Prostate gland (tissue), 2 donors: ENCODE results near the gene STX7. TPM values are rescaled to one million over a fixed set of nuclear protein-coding genes. Genes with fewer than 3 reads are reported as not detected.

ENCODE experiments used
- DNase-seq: peaks from one replicate; pipeline ENCODE4 v3.0.0-alpha.2; 2019; ENCODE audit warnings: low spot score
- H3K27ac ChIP-seq, 2 donors: fragments of 200-600 bp; sonication (generic); 2 replicates each; pipeline ENCODE4 v1.5.1; 2017 to 2019
- H3K27me3 ChIP-seq: fragments of 200-600 bp; sonication (generic); replicated peaks from 2 replicates; pipeline ENCODE4 v1.5.1; 2019; ENCODE audit not compliant: insufficient read depth
- H3K36me3 ChIP-seq, 2 donors: fragments of 200-600 bp; sonication (generic); 1 replicate in 1 of 2; 2 replicates in 1 of 2; pipeline versions ENCODE4 v1.5.1 to v1.8.1; 2017 to 2019
- H3K4me1 ChIP-seq: fragments of 200-600 bp; sonication (generic); replicated peaks from 2 replicates; pipeline ENCODE4 v1.5.1; 2019
- H3K4me3 ChIP-seq, 2 donors: fragments of 200-600 bp; sonication (generic); 2 replicates each; pipeline ENCODE4 v1.5.1; 2017 to 2019
- H3K9me3 ChIP-seq: fragments of 200-600 bp; sonication (generic); 2 replicates; pipeline ENCODE4 v1.5.1; 2017
- POLR2A ChIP-seq: fragments of 450-650 bp; IDR thresholded peaks from one replicate; pipeline ENCODE4 v1.6.1; 2016; ENCODE audit warnings: antibody characterized with exemption, mild to moderate bottlenecking
- POLR2AphosphoS5 ChIP-seq: sonication (generic); formaldehyde crosslinking; IDR thresholded peaks from one replicate; pipeline ENCODE4 v1.6.1; 2017; ENCODE audit warnings: antibody characterized with exemption
- WGBS: methylation state at CpG from one replicate; pipeline ENCODE4 v1.1.5; 2018; 5-methylcytosine and 5-hydroxymethylcytosine counted together
- intact Hi-C: fragments of 100-400 bp; cut with DNase I; formaldehyde crosslinking; loops from one replicate; pipeline ENCODE4 v1.14.2; 2022
- total RNA-seq, 2 donors: library from RNA; depleted of rRNA; stranded (reverse); fragments of >200 nt; gene quantifications; one replicate each; pipeline ENCODE4 v1.1.0, GENCODE V29; 2016
- TF ChIP-seq, protein P1 (sequence below), 4 experiments: fragments of 200-600 bp in 2 of 4; fragments of 450-650 bp in 2 of 4; sonication (generic) in 2 of 4; IDR thresholded peaks; 1 replicate in 3 of 4; 2 replicates in 1 of 4; pipeline ENCODE4 v1.5.1; 2016 to 2019; ENCODE audit warnings: antibody characterized with exemption in 4 of 4, mild to moderate bottlenecking in 2 of 4, moderate library complexity in 2 of 4

The STX7 gene
- total RNA-seq, 2 donors from 2014 or later: 17.6 to 27.1 TPM

DNA sequence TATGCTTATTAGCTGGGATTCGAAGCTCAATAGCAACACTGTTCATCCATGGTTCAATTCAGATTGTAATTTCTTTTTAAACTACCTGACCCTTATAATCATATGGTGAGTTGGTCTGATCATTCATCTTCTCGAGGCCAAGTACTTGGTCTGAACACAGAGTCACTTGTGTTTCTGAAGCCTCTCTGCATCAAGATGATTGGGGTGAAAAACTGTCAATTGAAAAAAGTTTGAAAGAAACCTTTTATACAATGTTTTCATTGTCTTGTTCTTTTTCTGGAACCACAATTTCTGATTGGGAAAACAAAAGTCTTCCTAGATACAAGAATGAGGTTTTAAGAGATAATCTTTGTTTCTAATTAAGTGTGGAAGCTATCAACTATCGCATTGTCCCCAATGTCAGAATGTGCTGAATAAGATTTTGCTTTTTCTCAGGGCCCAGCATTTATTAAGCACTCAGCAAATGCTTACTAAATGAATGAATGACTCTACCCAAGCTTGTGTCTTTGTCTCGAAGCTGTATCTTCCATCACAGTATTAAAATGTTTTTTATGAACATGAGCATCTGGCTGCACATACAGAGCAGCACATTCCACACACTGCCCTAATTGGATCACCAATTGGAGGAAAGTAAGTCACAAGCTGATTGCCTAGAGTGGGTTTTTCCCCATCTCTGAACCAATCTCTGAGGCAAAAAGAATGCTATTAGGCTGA lies 66.6 kb downstream of the STX7 start:
- DNase-seq: no peak
- no peaks in the 10 kb centered on the region for H3K4me1 ChIP-seq
- H3K9me3 ChIP-seq: no peaks in the 10 kb centered on the region
- TF ChIP-seq, protein P1, sequence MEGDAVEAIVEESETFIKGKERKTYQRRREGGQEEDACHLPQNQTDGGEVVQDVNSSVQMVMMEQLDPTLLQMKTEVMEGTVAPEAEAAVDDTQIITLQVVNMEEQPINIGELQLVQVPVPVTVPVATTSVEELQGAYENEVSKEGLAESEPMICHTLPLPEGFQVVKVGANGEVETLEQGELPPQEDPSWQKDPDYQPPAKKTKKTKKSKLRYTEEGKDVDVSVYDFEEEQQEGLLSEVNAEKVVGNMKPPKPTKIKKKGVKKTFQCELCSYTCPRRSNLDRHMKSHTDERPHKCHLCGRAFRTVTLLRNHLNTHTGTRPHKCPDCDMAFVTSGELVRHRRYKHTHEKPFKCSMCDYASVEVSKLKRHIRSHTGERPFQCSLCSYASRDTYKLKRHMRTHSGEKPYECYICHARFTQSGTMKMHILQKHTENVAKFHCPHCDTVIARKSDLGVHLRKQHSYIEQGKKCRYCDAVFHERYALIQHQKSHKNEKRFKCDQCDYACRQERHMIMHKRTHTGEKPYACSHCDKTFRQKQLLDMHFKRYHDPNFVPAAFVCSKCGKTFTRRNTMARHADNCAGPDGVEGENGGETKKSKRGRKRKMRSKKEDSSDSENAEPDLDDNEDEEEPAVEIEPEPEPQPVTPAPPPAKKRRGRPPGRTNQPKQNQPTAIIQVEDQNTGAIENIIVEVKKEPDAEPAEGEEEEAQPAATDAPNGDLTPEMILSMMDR (IDR thresholded peaks at IDR 0.05): no peak
- TF ChIP-seq POLR2A: no peak
- no peak for TF ChIP-seq POLR2AphosphoS5
- H3K27me3 ChIP-seq: no peaks in the 10 kb centered on the region
- H3K36me3 ChIP-seq: no peaks in the 10 kb centered on the region
- intact Hi-C loops: no loop called here
- H3K4me3 ChIP-seq: no peak overlapping the region
- WGBS: 71% methylated on average over 4 of the region's 4 CpGs
- no peak overlapping the region for H3K27ac ChIP-seq

DNA sequence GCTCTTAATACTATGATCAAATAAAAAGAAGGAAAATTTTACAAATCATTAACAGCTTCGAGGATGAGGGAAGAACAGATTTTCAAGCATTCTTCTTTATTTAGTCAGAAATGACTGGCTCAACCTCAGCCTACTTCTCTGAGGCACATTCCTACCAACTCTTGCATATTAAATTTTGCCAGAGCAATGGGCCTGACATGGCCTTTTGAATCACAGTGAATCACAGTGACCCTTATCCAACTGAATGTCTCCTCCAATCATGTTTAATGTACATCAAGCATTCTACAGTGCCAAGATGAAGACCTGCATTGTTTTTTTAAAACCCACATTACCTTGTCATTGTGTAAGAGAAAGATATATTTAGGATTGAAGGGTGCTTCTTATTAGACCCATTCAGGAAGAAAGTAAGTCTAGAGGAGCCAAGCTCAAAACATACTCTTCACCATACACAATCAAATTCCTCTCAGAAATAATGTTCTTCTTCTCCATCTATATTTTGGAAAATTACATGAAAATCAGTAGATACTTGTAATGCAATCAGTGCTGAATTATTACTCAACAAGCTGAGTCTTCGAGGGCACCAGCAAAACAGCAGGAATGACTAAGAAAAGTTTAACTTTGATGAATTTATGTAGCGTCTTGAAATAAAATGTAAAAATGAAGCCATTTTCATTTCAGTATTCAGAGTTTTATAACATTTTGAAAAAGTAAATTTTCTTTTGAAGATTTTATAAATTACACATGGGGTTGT lies 67.5 kb downstream of the STX7 start:
- Histone ChIP-seq H3K27ac (no peak overlapping the region), H3K9me3 (no peaks in the 10 kb centered on the region), H3K4me3 (no peak overlapping the region), H3K36me3 (no peaks in the 10 kb centered on the region), H3K27me3 (no peaks in the 10 kb centered on the region), H3K4me1 (no peaks in the 10 kb centered on the region)
- whole genome bisulfite sequencing: 84% methylated on average over 3 of the region's 3 CpGs
- TF ChIP-seq POLR2AphosphoS5 (no peak), POLR2A (no peak)
- TF ChIP-seq, protein P1 (IDR thresholded peaks at IDR 0.05): no peak
- intact Hi-C loops: no loop called here
- DNase-seq: no peak

DNA sequence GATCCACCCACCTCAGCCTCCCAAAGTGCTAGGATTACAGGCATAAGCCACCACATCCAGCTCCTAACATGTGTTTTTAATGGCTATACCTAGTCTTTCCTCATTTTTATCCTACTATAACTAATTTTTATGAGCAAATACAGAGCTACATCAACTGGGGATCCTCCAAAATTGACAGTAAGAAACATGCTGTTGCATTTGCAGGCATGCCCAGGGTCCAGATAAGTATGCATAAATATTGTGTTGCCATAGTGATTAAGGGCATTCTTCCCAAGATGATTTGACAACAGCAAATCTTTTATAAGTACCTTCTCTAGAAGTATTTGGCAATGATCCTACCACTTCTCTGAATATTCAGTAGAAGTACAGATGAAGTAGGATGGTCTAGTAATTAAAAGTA lies 69.7 kb downstream of the STX7 start:
- Histone ChIP-seq H3K4me3 (no peak overlapping the region), H3K4me1 (no peaks in the 10 kb centered on the region), H3K36me3 (no peaks in the 10 kb centered on the region), H3K27me3 (no peaks in the 10 kb centered on the region), H3K9me3 (no peaks in the 10 kb centered on the region), H3K27ac (no peak overlapping the region)
- TF ChIP-seq POLR2AphosphoS5 (no peak), POLR2A (no peak)
- TF ChIP-seq, protein P1 (IDR thresholded peaks at IDR 0.05): no peak
- intact Hi-C loops: no loop called here
- no peak for DNase-seq

DNA sequence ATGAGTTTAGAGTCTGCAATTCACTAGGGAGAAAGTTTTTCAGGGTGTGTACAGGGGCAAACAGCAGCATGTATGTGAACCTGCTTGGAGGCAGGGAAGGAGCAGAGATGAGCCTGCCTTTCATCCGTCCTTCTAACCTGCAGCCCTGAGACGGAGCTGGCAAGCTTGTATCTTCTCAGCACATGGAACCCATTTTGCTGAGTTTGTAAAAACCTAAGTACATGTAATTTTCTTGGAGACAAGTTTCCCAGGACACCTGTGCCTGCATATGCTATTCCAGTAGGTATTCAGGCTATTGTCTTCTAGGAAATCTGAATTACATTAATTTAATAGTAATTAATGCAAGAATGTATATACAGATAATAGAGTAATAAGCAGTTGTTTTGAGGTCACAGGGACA lies 82.8 kb downstream of the STX7 start:
- intact Hi-C loops: no loop called here
- H3K36me3 ChIP-seq: no peaks in the 10 kb centered on the region
- no peaks in the 10 kb centered on the region for H3K27me3 ChIP-seq
- 81% methylated on average over 2 of the region's 2 CpGs for WGBS
- H3K4me3 ChIP-seq: no peak overlapping the region
- no peaks in the 10 kb centered on the region for H3K9me3 ChIP-seq
- H3K4me1 ChIP-seq: no peaks in the 10 kb centered on the region
- TF ChIP-seq POLR2A: no peak
- TF ChIP-seq, protein P1 (IDR thresholded peaks at IDR 0.05): no peak
- no peak for TF ChIP-seq POLR2AphosphoS5
- no peak for DNase-seq
- H3K27ac ChIP-seq: no peak overlapping the region

DNA sequence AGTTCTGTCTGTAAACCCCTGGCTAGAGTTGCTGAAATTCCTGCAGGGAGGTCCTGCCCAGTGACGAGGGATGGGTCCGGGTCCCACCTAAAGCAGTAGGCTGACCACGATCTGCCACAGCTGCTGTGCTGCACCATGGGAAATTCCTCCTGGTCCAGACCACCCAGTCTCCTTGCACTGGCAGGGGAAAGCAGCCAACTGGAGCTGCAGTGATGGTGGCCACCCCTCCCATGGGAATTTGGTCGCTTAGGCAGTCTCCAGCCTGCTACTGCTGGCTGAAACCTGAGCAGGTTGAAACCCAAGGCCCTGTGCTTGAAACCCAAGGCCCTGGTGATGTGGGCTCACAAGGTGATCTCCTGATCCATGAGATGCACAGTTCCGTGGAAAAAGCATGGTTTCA lies 87.7 kb downstream of the STX7 start:
- Histone ChIP-seq H3K9me3 (no peaks in the 10 kb centered on the region), H3K4me3 (no peak overlapping the region), H3K36me3 (no peaks in the 10 kb centered on the region), H3K27ac (no peak overlapping the region), H3K27me3 (no peaks in the 10 kb centered on the region), H3K4me1 (no peaks in the 10 kb centered on the region)
- no peak for DNase-seq
- TF ChIP-seq POLR2AphosphoS5: no peak
- 85% methylated on average over 4 of the region's 5 CpGs for WGBS
- intact Hi-C loops: no loop called here
